HEK293 (cell line): ENCODE results near the gene FAM234A.
A peak's percentile ranks its signal among the peaks of the same experiment; 100 is the strongest.

Experiments used
- CTCF ChIA-PET: fragments of 350-600 bp; formaldehyde crosslinking; extraction: SDS; loops from one replicate; lab custom pipeline; 2021; ENCODE audit warnings: antibody characterized with exemption; lab: Yijun Ruan, JAX
- POLR2A ChIA-PET: fragments of 300-600 bp; formaldehyde crosslinking; extraction: SDS; loops from one replicate; lab custom pipeline; 2020; ENCODE audit warnings: antibody characterized with exemption, inconsistent platforms; lab: Yijun Ruan, JAX
- H3K27ac ChIP-seq: fragments of 200-500 bp; sonication (Bioruptor generic); 2 replicates; pipeline ENCODE4 v1.5.1; 2014; ENCODE audit warnings: low read depth, low read length, control low read depth, inconsistent platforms; ENCODE audit errors: extremely low read depth
- H3K36me3 ChIP-seq, 2 experiments: fragments of 200-500 bp in 1 of 2; sonication (Bioruptor generic) in 1 of 2; 1 replicate in 1 of 2; 2 replicates in 1 of 2; pipeline ENCODE4 v1.5.1; 2014 to 2017; ENCODE audit warnings: inconsistent platforms in 2 of 2, low read length in 2 of 2; ENCODE audit not compliant: control insufficient read depth in 2 of 2, insufficient read depth in 1 of 2
- H3K4me1 ChIP-seq: fragments of 200-500 bp; sonication (Bioruptor generic); 2 replicates; pipeline ENCODE4 v1.5.1; 2014; ENCODE audit warnings: mild to moderate bottlenecking, low read length, inconsistent platforms; ENCODE audit not compliant: control insufficient read depth, insufficient read depth
- H3K4me3 ChIP-seq: 2 replicates; pipeline ENCODE4 v1.5.1; 2011; ENCODE audit warnings: low read depth, mild to moderate bottlenecking, control low read depth, low read length, moderate library complexity
- H3K9me3 ChIP-seq: fragments of 200-500 bp; sonication (Bioruptor generic); 2 replicates; pipeline ENCODE4 v1.5.1; 2014; ENCODE audit warnings: low read depth, low read length, inconsistent platforms; ENCODE audit not compliant: control insufficient read depth, insufficient read depth
- ATF2 ChIP-seq: fragments of 450-650 bp; formaldehyde crosslinking; IDR thresholded peaks from 2 replicates; pipeline ENCODE4 v1.5.1; 2016; ENCODE audit warnings: missing biosample characterization, missing genetic modification characterization, low read depth
- CTCF ChIP-seq: fragments of 450-650 bp; formaldehyde crosslinking; IDR thresholded peaks from 2 replicates; pipeline ENCODE4 v1.5.1; 2016; ENCODE audit warnings: missing biosample characterization, missing genetic modification characterization
- HIC1 ChIP-seq: fragments of 450-650 bp; formaldehyde crosslinking; IDR thresholded peaks from 2 replicates; pipeline ENCODE4 v1.5.1; 2016; ENCODE audit warnings: missing biosample characterization, missing genetic modification characterization
- KLF10 ChIP-seq: fragments of 450-650 bp; IDR thresholded peaks from 2 replicates; pipeline ENCODE4 v1.5.1; 2018; ENCODE audit warnings: missing biosample characterization, mild to moderate bottlenecking, missing genetic modification characterization
- ZFP3 ChIP-seq: fragments of 450-650 bp; formaldehyde crosslinking; IDR thresholded peaks from 2 replicates; pipeline ENCODE4 v1.5.1; 2016; ENCODE audit warnings: low read depth, missing biosample characterization, missing genetic modification characterization
- ZNF155 ChIP-seq: fragments of 450-650 bp; formaldehyde crosslinking; IDR thresholded peaks from 2 replicates; pipeline ENCODE4 v1.5.1; 2016; ENCODE audit warnings: missing biosample characterization, missing genetic modification characterization
- ZNF426 ChIP-seq: fragments of 450-650 bp; formaldehyde crosslinking; IDR thresholded peaks from 2 replicates; pipeline ENCODE4 v1.5.1; 2017; ENCODE audit warnings: missing biosample characterization, missing genetic modification characterization, mild to moderate bottlenecking, inconsistent platforms, moderate library complexity
- ZNF600 ChIP-seq: fragments of 450-650 bp; formaldehyde crosslinking; IDR thresholded peaks from 2 replicates; pipeline ENCODE4 v1.5.1; 2016; ENCODE audit warnings: missing biosample characterization, missing genetic modification characterization
- ZNF626 ChIP-seq: fragments of 450-650 bp; sonication (Bioruptor Pico); formaldehyde crosslinking; IDR thresholded peaks from 2 replicates; pipeline ENCODE4 v1.5.1; 2018; ENCODE audit warnings: missing biosample characterization, missing genetic modification characterization, inconsistent platforms

Gene FAM234A

GRCh38 chr16:306911-307370 lies 72.3 kb downstream of the FAM234A start (continued):
- TF ChIP-seq HIC1 (tag by site-specific recombination): 0 out of 2 replicates have a peak, but pooled peaks have one; percentile 31
- TF ChIP-seq KLF10: no peak
- TF ChIP-seq, all 188 proteins: peak for 11

- peaks cover 0 to 64% of the 10 kb centered on the region in 2 experiments; a peak in 2 of 3 replicates for H3K36me3 ChIP-seq
- ChIA-PET POLR2A (interaction anchor here (1.1 kb wide), 1 partner anchor 45 kb away, joined by 5 read pairs; the partner anchor contains the start of gene AXIN1), CTCF (no interaction called here)
- no peak overlapping the region for H3K27ac ChIP-seq
- TF ChIP-seq ZNF600 (tag by site-specific recombination) (0 out of 2 replicates have a peak, but pooled peaks have one; percentile 53), ATF2 (tag by site-specific recombination) (no peak)
- no peaks in the 10 kb centered on the region for H3K9me3 ChIP-seq
- H3K4me1 ChIP-seq: no peaks in the 10 kb centered on the region
- H3K4me3 ChIP-seq: no peak overlapping the region
Measured at GRCh38 chr16:307691-308312, 73.2 kb downstream of the FAM234A start.

GRCh38 chr16:309476-309875 lies 74.9 kb downstream of the FAM234A start:
- Histone ChIP-seq H3K4me3 (no peak overlapping the region), H3K27ac (no peak overlapping the region), H3K36me3 (peaks cover 0 to 69% of the 10 kb centered on the region in 2 experiments; a peak in 2 of 3 replicates), H3K4me1 (no peaks in the 10 kb centered on the region), H3K9me3 (no peaks in the 10 kb centered on the region)
- ChIA-PET CTCF (interaction anchor here (0.5 to 1.1 kb wide), 2 partner anchors 9 to 202 kb away, joined by 3 to 4 read pairs; no protein-coding TSS in a partner anchor), POLR2A (interaction anchor here (0.6 kb wide), 1 partner anchor 70 kb away, joined by 3 read pairs; no protein-coding TSS in a partner anchor)
- TF ChIP-seq ZNF155 (tag by site-specific recombination) (no peak), CTCF (tag by site-specific recombination) (peak; percentile 47; the same call in 1 of the 2 replicates), ZNF426 (tag by site-specific recombination) (no peak), ZFP3 (tag by site-specific recombination) (no peak)

GRCh38 chr16:311725-312124 lies 77.1 kb downstream of the FAM234A start:
- Histone ChIP-seq H3K27ac (no peak overlapping the region), H3K36me3 (peaks cover 0 to 65% of the 10 kb centered on the region in 2 experiments; a peak in 2 of 3 replicates)
- TF ChIP-seq ZNF626 (tag by site-specific recombination): no peak
- TF ChIP-seq, all 188 proteins: peak for 0
- Histone ChIP-seq H3K4me3 (no peak overlapping the region), H3K4me1 (no peaks in the 10 kb centered on the region), H3K9me3 (no peaks in the 10 kb centered on the region)
- ChIA-PET CTCF (no interaction called here), POLR2A (no interaction called here)
